Gastroesophageal sphincter (tissue), 3 donors: ENCODE measurements around the gene HGFAC.

ENCODE experiments used
- CTCF ChIP-seq, 4 experiments: fragments of 200-600 bp in 2 of 4; fragments of 450-650 bp in 2 of 4; sonication (generic) in 1 of 4; IDR thresholded peaks; one replicate each; pipeline ENCODE4 v1.5.1; 2017 to 2019; ENCODE audit warnings: antibody characterized with exemption in 4 of 4, mild to moderate bottlenecking in 2 of 4, moderate library complexity in 2 of 4
- POLR2A ChIP-seq, 2 donors: fragments of 450-650 bp; IDR thresholded peaks; one replicate each; pipeline ENCODE4 v1.6.1; 2017; ENCODE audit warnings: antibody characterized with exemption in 2 of 2, mild to moderate bottlenecking in 2 of 2, moderate library complexity in 1 of 2
- POLR2AphosphoS5 ChIP-seq: sonication (generic); formaldehyde crosslinking; IDR thresholded peaks from one replicate; pipeline ENCODE4 v1.6.1; 2017; ENCODE audit warnings: antibody characterized with exemption

DNA sequence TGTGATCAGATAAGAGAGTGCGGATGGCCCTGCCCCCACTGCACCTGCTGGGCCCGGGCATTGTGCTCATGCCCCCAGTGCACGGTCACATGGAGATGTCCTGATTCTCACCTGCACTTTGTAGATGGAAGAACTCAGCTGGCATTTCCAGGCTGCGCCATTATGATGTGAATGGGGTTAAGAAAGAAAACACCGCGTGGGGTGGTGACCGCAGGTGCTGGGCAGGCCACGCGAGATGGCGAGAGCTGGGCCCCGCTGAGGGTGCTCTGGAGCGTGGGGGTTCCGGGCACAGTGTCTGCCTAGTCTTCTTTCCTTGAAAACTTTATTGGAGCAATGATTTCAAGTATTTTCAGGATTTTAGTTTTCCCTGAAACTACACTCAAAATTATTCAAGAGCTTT lies 17.8 kb upstream of the HGFAC start:
- TF ChIP-seq POLR2A (IDR thresholded peaks at IDR 0.05) (no peak), POLR2AphosphoS5 (no peak), CTCF (IDR thresholded peaks at IDR 0.05) (no peak)
